ENCODE results near the gene UBTF.
A peak's percentile ranks its signal among the peaks of the same experiment; 100 is the strongest.

Gene UBTF

GRCh38 chr17:44167181-44167861 is 52.2 kb downstream of the UBTF start:
- no peak for DNase-seq

GRCh38 chr17:44164476-44164875 is 55.0 kb downstream of the UBTF start:
- DNase-seq = no peak

DNA sequence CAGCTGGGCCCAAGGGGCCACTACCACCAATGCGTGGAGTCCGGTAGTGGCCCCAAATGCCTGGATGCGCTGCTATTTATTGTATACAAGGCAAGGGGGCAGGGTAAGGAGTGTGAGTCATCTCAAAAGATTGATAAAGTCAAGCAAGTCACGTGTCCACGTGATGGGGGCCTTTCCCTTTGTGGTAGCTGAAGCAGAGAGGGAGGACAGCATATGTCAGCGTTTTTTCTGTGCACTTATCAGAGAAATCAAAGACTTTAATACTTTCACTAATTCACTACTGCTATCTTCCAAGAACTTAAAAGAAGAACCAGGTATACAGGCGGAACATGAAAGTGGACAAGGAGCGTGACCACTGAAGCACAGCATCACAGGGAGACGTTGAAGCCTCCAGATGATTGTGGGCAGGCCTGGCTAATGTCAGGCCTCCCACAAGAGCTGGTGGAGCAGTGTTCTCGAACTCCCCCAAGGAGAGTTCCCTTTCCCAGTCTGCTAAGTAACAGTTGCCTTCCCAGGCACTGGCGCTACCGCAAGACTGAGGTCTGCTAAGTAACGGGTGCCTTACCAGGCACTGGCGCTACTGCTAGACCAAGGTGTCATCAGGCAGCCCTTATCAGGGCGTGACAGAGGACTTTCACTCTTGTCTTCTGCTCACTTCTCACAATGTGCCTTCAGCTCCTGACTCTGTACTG is 59.8 kb downstream of the UBTF start:
- peak; percentile 86 for DNase-seq

GRCh38 chr17:44155488-44155887 is 64.0 kb downstream of the UBTF start:
- DNase-seq = no peak

Data from activated effector memory CD4-positive, alpha-beta T cell treated with anti-CD3 and anti-CD28 coated beads, Interleukin-2, amount 50 U/mL, for 16 hours (primary cell).